OCI-LY1 (cell line): ENCODE results near the gene SLCO2A1.

Experiments
- CTCF ChIP-seq: fragments of 200-600 bp; sonication (generic), shearing (Covaris generic); IDR thresholded peaks from 2 replicates; pipeline ENCODE4 v1.5.1; 2017; ENCODE audit warnings: mild to moderate bottlenecking, antibody characterized with exemption, low read length, moderate library complexity, mixed read lengths
- EZH2 ChIP-seq: fragments of 200-600 bp; sonication (generic), shearing (Covaris generic); IDR thresholded peaks from 2 replicates; pipeline ENCODE4 v1.8.0; 2017; ENCODE audit warnings: borderline replicate concordance, mixed run types, mild to moderate bottlenecking, antibody characterized with exemption, low read length, moderate library complexity, mixed read lengths

GRCh38 chr3:133997871-133998635 is 31.7 kb downstream of the SLCO2A1 start:
- no peak for TF ChIP-seq CTCF
- no peak for TF ChIP-seq EZH2
